HG02798 (cell line): ENCODE measurements around the gene DPYD.
A peak's percentile ranks its signal among the peaks of the same experiment; 100 is the strongest.

ENCODE experiments used
- ATAC-seq: cut with Tn5 transposase; IDR thresholded peaks from one replicate; pipeline ENCODE4 v1.9.1; 2021; ENCODE audit warnings: mild to moderate bottlenecking; ENCODE audit not compliant: unreplicated experiment, poor library complexity

The DPYD gene

DNA sequence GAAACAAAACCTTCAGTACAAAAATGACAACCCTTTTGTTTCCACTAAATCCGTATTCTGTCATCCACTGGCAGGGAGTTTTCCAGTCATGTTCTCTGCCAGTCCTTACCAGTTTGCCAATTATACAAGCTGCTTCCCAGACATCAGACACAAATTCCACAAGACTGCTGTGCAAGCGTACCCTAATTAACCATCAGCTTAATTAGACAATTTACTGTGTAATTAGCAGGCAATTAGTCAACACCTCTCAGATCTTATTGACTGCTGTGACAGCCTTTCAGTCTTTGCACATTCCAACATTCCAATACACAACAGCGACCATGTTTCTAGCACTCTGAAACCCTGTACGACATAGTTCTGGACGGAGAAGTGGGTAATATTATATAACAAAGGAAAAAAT lies 420.1 kb downstream of the DPYD start:
- no peak for ATAC-seq

DNA sequence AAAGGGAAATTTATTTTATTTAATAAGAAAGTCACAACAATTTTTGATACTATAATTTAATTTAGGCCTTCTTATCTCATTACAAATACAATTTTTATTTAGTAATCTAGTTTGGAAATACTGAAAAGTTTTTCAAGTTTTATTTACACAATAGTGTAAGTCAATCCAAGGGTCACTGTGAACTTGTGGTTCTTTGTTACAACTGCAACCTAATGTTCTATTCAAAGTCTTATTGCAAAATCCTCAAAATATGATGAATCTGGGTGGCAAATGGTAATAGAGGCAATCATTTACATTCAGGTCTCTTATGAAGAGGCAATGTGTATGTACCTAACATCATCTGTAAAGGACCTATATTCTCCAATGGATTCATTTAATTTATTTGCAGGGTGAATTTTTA lies 421.2 kb downstream of the DPYD start:
- no peak for ATAC-seq

DNA sequence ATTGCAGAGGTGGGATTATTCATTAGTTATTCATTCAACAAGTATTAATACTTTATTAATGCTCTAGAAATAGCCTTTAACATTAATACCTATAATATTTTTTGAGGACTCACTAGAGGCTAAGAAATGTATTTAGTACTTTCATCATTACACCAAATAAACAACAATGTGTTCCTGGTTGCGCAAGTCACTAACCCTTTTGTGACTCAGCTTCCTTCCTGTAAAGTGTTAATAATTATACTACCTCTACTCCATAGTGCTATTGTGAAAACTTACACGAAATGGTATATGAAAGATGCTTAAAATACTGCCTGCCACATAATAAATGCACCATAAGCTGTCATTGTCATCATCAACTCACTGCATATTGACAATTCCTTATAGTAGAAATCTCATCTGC lies 431.0 kb downstream of the DPYD start:
- ATAC-seq: no peak

DNA sequence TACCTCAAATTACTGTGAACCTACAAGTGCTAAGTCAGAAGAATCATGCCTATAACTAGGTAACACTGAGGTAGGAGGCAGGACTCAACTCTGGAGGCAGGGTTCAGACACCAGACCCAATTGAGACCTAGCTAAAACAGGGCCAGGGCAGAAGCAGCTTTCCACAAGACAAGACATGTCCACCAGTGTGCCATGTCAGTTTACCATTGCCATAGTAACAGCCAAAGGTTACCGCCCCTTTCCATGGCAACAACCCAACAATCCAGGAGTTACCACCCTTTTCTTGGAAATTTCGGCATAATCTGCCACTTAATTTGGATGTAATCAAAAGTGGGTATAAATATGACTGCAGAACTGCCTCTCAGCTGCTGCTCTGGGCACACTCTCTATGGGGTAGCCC lies 432.3 kb downstream of the DPYD start:
- ATAC-seq: no peak

DNA sequence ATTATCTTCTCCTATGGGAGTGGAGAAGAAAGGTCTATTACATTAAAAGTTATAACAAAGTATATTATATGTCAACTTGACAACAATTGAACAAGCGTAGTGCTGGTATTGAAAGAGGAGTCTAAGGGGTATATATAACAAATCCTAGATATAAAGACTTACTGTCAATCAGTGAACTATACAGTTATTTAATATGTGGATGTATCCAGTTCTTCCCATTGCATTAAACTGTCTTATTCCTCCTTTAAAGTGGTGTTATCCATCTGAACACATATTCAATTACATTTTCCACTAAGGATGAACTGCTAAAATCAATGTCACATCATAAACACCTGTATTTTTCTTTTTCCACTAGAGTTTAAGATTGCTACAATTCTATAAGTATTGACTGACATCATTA lies 438.8 kb downstream of the DPYD start:
- ATAC-seq: no peak

DNA sequence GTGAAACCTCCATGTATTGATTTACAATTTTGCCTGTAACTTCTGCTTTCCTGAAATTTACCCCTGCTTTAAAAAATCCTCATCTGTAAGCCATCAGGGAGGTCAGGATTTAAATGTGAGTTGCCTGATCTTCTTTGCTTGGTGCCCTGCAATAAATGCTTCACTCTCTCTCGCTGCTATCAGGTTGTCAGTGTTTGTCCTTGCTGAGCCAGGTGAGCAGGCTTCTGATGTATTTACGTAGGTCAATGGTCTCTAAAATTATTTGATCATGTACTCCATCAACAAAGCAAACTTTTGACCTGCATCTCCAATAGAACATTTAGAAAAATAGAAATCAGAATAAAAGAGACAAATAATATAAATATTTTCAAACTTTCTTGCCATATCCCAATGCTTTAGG lies 453.4 kb downstream of the DPYD start:
- ATAC-seq: no peak

DNA sequence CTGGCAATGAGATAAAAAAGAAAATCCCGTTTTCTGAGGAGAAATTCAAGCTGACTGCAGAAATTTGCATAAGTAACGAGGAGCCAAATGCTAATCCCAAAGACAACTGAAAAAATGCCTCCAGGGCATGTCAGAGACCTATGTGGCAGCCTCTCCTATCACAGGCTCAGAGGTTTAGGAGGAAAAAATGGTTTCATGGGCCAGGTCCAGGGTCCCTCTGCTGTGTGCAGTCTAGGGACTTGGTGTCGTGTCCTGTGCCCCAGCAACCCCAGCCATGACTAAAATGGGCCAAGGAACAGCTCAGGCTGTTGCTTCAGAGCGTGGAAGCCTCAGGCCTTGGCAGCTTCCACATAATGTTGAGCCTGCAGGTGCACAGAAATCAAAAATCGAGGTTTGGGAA lies 456.5 kb downstream of the DPYD start:
- no peak for ATAC-seq

DNA sequence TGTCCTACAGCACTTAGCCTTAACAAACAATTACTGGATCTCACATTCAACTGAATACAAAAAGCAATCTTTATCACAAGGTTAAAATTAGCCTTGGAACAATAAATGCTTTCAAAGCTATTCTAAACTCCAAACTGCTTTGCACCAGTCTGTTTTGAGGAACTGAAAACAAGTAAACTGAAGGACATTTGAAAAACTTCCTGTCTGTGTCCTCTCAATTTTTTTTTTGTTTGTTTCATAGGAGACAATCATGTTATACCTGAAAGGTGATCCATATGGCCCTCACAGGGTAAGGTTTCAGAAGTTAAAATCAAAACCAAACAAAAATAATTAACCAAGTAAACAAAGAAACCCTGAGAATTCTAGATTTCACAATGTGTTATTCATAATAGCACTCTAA lies 459.1 kb downstream of the DPYD start:
- ATAC-seq: peak; percentile 92

DNA sequence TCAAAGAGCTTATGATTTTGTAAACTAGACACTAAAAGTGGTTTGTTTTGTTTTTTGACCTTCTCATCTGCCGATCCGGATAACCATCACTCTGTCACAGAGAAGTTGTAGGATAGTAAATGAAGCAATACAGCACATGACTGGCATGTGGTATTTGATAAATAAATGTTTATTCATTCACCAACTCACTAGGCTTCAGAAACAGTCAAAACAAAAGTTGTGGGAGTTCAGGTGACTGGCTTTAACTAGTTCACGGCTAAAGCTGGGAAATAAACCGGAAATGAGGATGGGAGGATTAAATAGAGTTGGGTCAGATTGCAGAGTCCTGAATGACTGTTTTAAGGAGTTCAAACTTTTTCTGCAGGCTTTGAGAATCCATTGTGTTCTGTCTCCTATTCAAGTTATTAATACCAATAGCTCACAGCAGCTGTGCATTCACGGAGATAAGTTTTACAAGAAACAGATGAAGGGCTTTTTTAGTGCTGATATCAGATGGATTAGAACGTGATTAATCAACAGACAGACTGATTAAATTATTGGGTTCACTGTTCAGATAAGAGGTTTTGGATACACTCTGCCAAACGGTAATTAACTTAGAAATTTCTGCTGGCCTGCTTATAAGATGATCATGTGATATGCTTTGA lies 463.3 kb downstream of the DPYD start:
- no peak for ATAC-seq

DNA sequence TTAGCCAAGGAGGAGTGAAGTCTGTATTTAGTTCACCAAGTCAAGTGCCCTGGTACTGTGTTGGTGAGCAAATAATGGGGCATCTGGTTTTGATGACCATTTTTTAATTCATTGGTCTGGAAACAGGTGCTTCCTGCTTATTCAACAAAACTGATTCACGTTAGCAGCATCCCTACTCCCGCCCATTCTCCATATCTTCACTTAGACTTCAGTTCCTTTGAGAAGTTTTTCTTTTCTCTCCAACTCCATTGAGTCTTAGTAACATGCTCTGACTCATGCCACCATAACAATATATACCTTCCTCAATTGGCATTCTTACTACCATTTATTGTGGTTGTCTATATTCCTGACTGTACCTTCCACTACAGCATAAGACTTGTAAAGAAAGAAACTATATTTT lies 468.9 kb downstream of the DPYD start:
- ATAC-seq: no peak

DNA sequence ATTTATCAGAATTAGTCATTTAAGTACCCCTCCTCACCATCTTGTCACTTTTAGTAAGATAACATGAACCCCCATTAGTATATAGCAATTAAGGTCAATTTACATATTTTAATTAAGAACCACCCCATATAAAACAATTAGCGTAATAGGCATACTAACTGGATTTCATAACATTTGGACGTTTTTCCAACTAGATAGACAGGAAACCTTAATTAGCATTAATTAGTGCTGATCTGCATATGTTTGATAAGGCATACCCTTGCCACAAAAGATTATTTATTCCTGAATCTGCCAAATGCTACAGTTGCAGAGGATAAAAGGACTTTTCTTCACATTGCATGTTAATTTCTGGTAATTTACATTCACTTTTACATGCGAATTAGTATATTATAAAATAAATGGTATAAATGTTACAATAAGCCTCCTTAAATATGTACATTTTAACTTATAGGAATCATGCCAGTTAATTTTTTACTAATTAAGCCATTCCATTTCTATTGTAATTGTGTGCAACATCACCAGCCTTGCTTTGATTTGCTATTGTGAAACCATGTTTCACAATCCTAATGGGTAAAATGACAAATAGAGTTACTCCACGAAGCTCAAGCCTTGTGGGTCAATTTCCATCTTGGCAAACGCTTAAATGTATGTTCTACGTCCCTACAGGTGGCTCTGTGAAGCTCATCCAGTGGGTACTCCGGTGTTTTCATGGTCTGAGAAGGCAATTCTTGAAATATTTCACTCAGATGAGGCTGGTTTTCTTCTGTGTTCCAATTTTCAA lies 469.6 kb downstream of the DPYD start:
- no peak for ATAC-seq

DNA sequence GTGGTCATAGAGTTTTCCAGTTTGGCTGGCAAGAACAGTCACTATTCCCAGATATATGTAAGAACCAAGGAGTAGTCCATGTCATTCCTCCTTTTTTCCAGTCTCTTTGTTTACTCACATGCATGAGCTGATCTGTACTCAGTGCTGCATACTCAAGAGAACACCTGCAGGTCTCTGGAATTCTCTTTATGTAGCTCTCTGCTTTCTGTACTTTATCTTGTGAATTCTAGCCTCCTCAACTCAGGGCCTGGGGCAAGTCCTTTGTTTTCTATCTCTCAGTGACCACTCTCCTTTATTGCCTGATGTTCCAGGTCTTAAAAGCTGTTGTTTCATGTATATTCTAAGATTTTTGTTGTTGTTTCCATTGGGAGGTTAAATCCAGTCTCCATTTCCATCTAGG lies 478.9 kb downstream of the DPYD start:
- ATAC-seq: no peak

DNA sequence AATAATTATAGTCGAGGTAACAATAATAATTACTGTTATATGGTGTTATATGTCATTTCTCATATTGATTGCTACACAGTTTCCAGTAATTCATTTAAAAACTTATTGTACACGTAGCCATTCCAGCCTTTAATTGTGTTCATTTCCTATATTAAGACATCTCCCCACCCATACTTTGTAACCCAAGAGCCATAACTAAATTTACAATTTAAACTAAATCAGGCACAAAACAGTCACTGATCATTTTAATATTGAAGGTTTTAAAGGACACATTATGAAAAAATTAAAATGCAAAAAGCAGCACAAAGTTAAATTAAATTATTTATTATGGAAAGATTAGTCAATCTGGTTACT lies 487.0 kb downstream of the DPYD start:
- ATAC-seq: no peak

DNA sequence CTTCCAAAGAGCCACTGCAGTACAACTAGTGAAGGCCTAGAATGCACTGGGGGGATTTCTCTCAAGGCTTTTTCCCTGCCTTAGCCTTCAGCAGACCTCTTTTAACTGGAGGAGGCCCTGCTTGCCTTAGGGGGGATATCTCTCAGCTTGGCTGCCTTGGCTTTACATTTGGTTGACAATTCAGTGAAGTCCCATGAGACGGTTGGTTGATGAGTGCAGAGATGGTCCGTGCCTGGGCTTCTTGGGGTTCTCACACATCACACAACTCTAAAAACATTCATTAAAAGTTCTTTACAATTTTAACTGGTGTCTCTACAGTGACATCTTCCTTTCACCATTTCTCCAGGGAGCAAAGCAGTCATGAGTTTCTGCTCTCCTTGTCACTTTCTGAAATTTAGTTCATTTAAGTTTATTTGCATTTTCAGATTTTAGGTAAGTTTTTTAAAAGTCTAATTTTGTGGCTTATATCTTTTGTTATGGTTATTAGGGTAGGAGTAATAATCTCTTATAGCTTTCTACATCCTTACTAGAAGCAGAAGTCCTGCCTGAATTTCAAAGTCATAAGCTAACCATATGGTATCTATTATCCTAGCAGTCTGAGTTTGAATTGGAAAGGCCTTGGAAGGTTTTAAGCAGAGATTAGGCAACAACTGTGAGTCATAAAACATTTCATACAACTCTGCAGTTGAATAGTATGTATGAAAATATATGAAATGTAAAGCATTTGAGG lies 487.6 kb downstream of the DPYD start:
- no peak for ATAC-seq

DNA sequence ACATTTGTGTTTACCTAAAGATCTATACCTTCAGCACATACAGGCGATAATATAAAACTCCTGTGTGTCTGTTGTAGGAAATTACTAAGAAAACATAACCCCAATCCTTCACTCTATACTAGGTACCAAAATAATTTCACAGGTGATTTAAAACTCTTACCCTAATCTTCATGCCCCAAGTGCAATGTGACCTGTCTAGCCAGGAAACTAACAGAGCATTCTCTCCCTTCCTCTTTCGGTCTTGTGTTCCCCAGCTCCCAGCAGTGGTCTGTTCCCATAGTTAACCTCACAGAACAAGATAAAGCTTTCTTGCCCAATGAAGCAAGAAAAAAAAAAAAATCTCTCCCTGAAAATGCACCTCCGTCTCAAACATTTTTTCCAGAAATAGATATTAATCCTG lies 493.5 kb downstream of the DPYD start:
- ATAC-seq: no peak

DNA sequence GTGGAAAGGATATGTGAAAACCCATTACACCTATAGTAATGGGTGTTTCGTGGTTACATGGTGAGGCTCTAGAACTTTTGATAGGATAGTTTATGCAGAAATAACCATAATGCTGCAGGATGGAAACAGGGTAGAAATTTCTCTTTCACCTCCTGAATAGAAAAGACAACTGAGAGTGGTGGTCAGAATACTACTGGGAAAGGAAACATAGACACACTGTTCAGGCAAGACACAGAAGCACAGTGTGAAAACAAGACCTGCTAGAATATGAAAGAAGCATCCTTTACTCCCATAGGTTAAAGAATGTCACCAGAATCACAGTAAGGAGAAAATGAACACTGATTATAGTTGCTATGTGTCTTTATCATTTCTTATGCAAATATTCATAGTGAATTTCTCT lies 496.6 kb downstream of the DPYD start:
- ATAC-seq: peak; percentile 67

DNA sequence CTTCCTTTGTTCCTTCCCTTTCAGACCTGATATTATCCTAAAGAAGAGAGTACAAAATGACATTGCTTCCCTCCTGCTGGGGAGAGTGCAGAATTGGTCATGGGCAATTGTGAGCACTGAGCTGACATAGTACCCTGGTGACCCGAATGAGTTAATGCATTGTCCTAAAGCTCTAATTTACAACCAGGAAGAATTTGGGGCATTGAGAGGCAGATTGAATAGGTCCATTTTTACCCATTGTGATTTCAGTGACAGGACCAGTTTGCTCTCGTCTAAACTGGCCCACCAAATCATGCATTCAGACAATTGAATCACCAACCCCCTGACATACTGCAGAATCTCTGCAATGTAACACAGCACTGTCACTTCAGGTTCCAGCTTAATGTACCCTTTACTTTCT lies 497.4 kb downstream of the DPYD start:
- ATAC-seq: no peak

DNA sequence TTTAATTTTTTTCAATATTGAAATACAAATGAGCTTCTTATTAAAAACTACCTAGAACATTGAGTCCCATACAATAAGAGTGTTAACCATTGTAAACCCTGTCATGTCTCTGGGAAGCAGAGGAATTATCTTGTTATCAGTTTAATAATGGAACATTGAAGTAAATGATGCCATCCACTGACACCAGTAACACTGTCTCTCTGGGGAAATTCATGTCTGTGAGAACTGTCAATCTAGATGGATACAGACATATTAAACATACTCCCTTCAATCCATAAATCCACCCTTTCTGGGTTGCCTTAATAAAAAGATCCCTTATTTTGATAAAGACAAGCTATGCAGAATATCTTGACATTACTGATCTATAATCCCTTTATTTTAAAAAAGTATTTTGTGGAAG lies 503.2 kb downstream of the DPYD start:
- ATAC-seq: no peak

DNA sequence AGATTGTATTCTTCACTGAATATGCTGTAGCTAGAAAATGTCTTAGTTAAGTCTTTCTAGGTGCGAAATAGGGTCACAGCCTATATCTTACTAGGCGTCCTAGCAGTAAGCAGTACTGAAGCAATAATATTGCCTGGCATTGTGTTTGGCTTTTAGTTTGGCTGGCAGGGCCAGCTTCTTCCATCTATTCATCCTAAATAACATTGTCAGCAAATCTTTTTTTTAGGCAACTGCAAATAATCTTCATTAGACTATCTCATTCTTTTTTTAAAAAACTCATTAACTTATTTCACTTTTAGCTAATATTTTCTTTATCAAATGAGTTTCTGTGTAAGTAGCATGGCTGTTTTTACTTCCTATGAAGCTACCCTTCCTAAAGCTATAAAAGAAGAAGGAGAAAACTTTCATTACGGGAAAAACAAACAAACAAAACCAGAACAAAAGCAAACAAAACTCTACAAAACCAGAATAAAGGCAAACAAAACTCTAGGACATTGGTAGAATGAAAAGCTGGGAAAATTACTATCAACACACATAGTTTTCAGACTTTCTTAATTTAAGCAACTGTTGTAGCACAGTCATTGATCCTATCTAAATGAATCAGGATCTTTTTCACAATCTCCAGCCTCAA lies 506.0 kb downstream of the DPYD start:
- no peak for ATAC-seq

DNA sequence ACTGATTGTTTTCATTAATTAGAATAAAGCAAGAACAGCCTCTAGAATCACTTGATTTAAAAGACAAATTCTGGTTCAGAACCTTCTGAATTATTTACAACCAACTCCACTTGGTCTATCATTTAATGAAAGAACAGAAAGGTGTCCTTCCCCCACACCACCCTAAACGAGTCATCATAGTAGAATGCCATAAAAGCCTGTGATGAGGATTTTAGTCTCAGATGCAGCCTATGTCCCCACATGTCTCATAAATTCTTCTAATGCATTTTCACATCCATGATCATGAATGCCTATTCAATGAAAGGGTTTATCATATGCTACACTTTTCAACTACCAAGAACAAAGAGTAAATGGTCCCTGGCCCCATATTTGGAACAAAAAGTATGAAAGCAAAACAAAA lies 508.1 kb downstream of the DPYD start:
- no peak for ATAC-seq

DNA sequence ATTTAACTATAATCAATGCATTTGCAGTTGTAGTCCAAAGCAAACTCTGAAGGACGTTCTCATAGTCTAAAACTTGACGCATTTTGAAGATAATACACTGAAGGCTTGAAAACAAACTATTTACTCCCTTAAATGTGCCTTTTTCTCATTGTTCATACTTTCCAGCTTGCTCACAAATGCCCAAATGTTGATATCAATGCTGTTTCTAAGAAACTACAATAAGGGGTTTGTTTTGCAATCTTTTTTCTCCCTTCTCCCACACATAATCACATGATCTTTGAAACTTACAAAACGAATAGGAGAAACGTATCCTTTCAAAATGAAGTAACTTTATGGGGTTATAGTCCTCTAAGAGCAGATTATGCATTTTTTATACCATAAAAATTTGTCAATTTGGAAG lies 508.7 kb downstream of the DPYD start:
- ATAC-seq: no peak
